Measurements from ENCODE around the gene ADAM10.
"Not testable (repeated sequence)": the region's sequence is repeated elsewhere in the genome, so short reads cannot be mapped to it uniquely, and the experiment has no call there.

The ADAM10 gene, protein sequence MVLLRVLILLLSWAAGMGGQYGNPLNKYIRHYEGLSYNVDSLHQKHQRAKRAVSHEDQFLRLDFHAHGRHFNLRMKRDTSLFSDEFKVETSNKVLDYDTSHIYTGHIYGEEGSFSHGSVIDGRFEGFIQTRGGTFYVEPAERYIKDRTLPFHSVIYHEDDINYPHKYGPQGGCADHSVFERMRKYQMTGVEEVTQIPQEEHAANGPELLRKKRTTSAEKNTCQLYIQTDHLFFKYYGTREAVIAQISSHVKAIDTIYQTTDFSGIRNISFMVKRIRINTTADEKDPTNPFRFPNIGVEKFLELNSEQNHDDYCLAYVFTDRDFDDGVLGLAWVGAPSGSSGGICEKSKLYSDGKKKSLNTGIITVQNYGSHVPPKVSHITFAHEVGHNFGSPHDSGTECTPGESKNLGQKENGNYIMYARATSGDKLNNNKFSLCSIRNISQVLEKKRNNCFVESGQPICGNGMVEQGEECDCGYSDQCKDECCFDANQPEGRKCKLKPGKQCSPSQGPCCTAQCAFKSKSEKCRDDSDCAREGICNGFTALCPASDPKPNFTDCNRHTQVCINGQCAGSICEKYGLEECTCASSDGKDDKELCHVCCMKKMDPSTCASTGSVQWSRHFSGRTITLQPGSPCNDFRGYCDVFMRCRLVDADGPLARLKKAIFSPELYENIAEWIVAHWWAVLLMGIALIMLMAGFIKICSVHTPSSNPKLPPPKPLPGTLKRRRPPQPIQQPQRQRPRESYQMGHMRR

GRCh38 chr15:58749532-58750337 lies at the start of gene ADAM10:
Gene ADAM10, minus strand, starts transcription at chr15:58749707. Its CDS starts 173 bp downstream, at chr15:58749534.
- DNase-seq = peak; percentile 97

DNA sequence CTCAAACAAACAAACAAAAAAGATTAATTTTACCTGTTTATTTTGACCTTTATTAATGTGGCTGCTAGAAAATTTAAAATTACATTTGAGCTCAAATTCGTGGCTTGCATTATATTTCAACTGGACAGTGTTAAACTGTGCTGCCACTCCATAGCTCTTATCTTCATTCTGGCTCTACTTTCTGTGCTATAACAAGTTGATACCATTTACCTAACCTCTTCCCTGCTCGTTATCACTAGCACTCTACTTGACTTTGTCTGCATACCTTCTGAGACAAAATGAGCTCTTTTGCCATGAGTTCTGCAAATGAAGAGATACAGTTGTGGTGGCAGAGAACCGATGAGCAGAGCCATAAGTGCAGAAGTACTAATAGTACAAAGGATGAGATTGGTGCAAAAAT lies 48.0 kb upstream of the ADAM10 start:
- DNase-seq = no peak

DNA sequence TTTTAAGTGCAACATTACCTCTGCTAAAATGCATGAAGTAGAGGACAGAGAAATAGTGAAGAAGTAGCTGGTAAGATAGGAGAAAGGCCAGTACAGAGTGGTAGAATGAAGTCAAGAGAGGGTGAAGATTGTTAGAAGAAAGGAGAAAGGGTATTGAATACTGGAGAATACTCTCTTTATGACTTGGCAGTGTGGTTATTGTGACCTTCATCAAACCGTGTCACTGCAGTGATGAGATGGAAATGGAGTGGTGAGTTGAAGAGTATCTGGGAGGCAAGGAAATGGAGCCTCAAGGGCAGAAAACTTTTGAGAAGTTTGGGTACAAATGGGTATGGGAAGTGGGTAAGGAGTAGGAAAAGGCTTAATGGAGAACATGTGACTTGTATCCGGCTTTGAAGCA lies 46.3 kb upstream of the ADAM10 start:
- DNase-seq = no peak

DNA sequence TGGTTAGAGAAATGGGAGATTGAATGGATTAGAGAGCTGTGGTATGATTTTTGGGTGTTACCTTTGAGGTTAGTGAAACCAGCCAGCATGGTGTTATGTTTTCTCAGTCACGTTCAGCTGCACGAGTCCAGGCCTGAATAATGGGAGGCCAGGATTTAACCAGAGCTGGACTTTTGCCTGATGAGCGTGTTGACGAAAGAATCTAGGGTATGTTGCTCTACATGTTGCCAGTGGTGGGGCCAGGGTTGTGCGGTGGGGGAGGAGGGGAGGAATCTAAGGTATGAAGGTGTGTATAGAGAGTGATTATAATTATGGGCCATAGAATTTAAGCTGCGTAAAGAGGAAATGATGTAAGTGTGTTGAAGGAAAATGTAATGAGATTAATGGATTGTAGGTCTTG lies 44.4 kb upstream of the ADAM10 start:
- no peak for DNase-seq

GRCh38 chr15:58788056-58788710 lies 38.7 kb upstream of the ADAM10 start:
- no peak for DNase-seq

- DNase-seq = no peak
Measured at GRCh38 chr15:58785355-58785754, 35.8 kb upstream of the ADAM10 start.

DNA sequence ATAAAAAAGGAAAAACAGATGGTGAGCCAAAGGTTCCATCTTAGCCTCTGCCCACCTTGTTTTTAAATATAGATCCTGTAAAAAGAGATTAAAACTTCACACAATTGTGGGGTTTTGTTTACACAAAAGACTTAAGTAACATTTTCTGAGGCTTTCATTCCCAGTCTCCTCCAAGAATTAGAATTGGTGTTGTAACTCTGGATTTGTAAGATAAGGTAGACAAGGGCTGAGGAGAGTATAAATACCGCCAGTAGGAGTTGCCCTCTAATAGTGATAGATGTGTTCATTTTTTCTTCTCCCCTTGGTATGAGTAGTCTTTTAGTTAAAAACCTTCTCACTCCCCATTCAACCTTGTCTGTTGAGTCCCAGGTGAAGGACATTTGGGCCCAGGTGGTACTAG lies 30.0 kb upstream of the ADAM10 start:
- no peak for DNase-seq

- DNase-seq = no peak
Measured at GRCh38 chr15:58777107-58777506, 27.6 kb upstream of the ADAM10 start.

GRCh38 chr15:58775402-58775801 lies 25.9 kb upstream of the ADAM10 start:
- DNase-seq = no peak

- no peak for DNase-seq
Measured at GRCh38 chr15:58773024-58773423, 23.5 kb upstream of the ADAM10 start.

DNA sequence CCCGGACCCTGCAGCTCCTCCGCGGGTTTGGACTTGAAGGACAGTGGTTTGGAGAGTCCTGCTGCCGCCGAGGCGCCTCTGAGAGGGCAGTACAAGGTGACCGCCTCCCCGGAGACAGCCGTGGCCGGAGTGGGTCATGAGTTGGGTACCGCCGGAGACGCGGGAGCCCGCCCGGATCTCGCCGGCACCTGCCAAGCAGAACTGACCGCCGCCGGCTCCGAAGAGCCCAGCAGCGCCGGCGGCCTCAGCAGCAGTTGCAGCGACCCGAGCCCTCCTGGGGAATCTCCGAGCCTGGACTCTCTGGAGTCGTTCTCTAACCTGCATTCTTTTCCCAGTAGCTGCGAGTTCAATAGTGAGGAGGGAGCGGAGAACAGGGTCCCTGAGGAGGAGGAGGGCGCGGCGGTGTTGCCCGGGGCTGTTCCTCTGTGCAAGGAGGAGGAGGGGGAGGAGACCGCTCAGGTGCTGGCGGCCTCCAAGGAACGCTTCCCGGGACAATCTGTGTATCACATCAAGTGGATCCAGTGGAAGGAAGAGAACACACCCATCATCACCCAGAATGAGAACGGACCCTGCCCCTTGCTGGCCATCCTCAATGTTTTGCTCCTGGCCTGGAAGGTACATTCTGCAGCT lies 22.2 kb upstream of the ADAM10 start:
- peak; percentile 36 for DNase-seq

- peak; percentile 98 for DNase-seq
Measured at GRCh38 chr15:58770857-58771620, 21.5 kb upstream of the ADAM10 start, which contains the start of gene MINDY2. Gene MINDY2, plus strand, starts transcription at chr15:58771302. Its CDS starts 94 bp downstream, at chr15:58771396.

DNA sequence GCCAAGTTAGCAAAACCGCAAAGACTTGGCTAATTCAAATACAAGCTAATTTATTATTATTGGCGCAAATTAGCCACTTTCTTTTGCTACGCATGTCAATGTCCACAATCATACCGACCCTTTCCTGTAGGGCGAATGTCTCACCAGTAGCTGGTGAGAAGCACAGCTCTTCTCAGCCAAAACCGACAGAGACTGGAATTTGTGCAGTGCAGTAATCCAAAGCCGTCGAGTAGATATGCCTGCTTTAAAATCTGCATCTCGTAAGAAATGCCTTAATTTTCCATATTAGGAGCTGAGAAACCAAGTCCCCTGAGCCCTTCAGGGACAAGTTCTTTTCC lies 21.0 kb upstream of the ADAM10 start:
- DNase-seq = peak; percentile 88

DNA sequence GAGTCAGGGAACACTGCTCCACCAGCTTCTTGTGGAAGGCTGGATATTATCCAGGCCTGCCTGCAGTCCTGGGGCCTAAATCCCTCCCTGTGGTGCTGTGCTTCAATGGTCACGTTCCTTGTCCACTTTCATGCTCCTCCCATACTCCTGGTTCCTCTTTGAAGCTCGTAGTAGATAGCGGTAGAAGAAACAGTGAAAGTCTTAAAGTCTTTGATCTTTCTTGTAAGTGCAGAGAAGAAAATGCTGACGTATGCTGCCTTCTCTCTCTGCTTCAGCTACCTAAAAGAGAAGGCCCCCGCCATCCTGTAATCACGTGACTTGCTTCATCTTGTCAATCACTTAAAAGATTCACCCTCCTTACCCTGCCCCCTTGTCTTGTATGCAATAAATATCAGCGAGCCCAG lies 19.1 kb upstream of the ADAM10 start:
- DNase-seq = not testable (repeated sequence)

DNA sequence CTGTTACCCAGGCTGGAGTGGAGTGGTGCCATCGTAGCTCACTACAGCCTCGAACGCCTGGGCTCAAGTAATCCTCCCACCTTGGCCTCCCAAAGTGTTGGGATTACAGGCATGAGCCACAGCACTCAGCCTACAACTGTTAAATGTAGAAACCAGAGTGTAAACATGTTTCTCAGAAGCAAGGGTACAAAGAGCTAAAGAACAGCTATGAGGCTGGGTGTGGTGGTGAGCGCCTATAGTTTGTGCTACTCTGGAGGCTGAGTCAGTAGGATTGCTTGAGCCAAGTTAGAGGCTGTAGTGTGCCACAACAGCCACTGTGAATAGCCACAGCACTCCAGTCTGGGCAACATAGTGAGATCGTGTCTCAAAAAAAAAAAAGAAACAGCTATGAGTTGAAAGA lies 16.8 kb upstream of the ADAM10 start:
- no peak for DNase-seq

- DNase-seq = no peak
Measured at GRCh38 chr15:58764468-58764867, 15.0 kb upstream of the ADAM10 start.

- no peak for DNase-seq
Measured at GRCh38 chr15:58762731-58763130, 13.2 kb upstream of the ADAM10 start.

DNA sequence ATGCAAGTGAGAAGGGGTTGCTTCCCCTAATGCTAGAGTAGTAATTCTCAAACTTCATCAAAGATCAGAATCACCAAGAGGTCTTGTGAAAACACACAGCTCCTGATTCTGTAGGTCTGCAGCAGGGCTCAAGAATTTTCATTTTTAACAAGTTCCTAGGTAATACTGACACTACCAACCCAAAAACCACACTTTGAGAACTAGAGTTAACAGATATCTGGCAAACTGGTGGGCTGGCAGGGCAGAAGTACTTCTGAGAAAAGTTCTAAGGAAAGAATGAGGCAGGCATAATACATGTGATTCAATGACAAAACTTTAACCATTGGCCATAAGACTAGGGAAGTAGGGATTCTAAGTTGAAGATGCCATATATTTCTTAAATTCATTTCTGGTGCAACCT lies 12.8 kb upstream of the ADAM10 start:
- DNase-seq = no peak

- no peak for DNase-seq
Measured at GRCh38 chr15:58761010-58761388, 11.5 kb upstream of the ADAM10 start.

DNA sequence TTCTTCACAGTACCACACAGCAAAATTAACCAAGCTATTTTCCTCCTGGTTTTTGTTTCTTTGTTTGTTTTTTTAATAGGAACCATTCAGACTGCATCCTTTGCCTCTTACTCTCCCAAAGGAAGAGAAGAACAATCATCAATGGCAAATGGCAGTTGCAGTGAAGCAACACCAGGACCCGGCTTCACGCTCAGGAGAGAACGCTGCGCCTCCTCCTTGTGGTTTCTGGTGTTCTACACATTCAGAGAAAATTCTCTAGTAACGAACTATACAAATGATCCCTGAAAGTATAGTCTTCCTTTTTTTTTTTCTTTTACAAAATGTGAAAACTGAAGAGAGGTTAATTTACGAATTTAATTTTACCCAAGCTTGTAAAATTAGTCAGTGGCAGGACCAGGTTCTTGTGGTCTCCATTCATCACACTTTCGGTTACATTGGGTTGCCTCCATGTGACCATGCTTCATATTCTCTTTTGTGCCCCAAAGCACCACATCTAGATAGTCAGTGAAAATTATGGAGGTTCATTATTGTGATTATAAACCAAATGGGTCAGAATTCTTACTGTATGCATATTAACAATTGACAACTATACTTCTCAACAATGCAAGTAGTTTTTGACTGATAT lies 11.0 kb upstream of the ADAM10 start:
- no peak for DNase-seq

GRCh38 chr15:58758141-58758540 lies 8.6 kb upstream of the ADAM10 start:
- DNase-seq = no peak

Measured in NCI-H526 treated with DMSO at 0.1 percent for 48 hours (cell line).